GM06990 (cell line): Measurements from ENCODE around the gene TMEM144.

ENCODE experiments used
- DNase-seq: peaks from one replicate; pipeline ENCODE4 v3.0.0-alpha.2; 2011; ENCODE audit not compliant: insufficient read length; ENCODE audit errors: extremely low read depth
- H3K27me3 ChIP-seq: replicated peaks from 2 replicates; pipeline ENCODE4 v1.6.0; 2011; ENCODE audit warnings: low read length; ENCODE audit not compliant: control insufficient read depth, insufficient read depth
- H3K36me3 ChIP-seq: 2 replicates; pipeline ENCODE4 v1.5.1; 2011; ENCODE audit warnings: low read length; ENCODE audit not compliant: control insufficient read depth, insufficient read depth
- H3K4me3 ChIP-seq: replicated peaks from 2 replicates; pipeline ENCODE4 v1.5.1; 2011; ENCODE audit warnings: low read depth, mild to moderate bottlenecking, control low read depth, low read length
- TF ChIP-seq, protein P1 (sequence below): IDR thresholded peaks from 2 replicates; pipeline ENCODE4 v1.5.1; 2011; ENCODE audit warnings: low read length, control low read depth, mild to moderate bottlenecking, inconsistent platforms; ENCODE audit not compliant: insufficient read depth, poor library complexity, severe bottlenecking

The TMEM144 gene

GRCh38 chr4:158285429-158286216 lies 75.3 kb downstream of the TMEM144 start:
- DNase-seq: no peak
- no peaks in the 10 kb centered on the region for H3K27me3 ChIP-seq
- TF ChIP-seq, protein P1, sequence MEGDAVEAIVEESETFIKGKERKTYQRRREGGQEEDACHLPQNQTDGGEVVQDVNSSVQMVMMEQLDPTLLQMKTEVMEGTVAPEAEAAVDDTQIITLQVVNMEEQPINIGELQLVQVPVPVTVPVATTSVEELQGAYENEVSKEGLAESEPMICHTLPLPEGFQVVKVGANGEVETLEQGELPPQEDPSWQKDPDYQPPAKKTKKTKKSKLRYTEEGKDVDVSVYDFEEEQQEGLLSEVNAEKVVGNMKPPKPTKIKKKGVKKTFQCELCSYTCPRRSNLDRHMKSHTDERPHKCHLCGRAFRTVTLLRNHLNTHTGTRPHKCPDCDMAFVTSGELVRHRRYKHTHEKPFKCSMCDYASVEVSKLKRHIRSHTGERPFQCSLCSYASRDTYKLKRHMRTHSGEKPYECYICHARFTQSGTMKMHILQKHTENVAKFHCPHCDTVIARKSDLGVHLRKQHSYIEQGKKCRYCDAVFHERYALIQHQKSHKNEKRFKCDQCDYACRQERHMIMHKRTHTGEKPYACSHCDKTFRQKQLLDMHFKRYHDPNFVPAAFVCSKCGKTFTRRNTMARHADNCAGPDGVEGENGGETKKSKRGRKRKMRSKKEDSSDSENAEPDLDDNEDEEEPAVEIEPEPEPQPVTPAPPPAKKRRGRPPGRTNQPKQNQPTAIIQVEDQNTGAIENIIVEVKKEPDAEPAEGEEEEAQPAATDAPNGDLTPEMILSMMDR: no peak

GRCh38 chr4:158290912-158291311 lies 80.6 kb downstream of the TMEM144 start:
- TF ChIP-seq, protein P1: no peak
- H3K36me3 ChIP-seq: no peaks in the 10 kb centered on the region
- no peak for DNase-seq
- no peaks in the 10 kb centered on the region for H3K27me3 ChIP-seq
- H3K4me3 ChIP-seq: no peak overlapping the region

More at GRCh38 chr4:158285429-158286216, 75.3 kb downstream of the TMEM144 start:
- H3K4me3 ChIP-seq: no peak overlapping the region
- no peaks in the 10 kb centered on the region for H3K36me3 ChIP-seq

DNA sequence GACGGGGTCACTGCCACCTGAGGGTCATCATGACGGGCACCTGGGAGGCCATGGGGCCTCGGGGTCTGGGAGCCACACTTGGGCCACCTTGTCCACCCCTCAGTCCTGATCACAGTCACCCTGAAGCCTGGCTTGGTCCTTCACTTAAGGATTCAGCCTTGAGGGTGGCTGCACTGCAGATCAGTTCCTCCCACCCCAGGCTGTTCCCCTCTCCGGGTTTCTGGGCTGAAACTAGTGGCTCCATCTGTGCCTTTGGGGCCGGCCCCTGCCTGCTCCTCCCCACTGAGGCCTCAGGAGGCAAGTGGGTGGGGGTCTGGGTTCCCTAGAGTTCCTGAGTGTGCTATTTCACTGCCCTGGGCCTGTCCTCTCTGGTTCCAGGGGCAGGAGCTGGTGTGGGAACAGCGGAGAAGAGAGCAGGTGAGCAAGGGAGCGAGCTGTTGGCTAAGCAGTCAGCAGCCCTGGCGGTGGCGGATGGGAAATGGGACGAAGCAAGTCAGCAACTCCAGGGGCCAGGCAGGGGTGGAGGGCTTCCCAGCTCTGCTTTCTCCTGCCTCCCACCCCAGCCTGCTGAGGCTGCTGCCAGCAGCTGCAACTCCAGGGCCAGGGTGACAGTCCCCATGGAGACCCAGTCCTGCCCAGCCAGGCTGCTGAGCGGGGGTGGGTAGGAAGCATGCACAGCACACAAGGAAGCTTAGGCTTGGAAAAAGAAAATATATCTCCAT lies 81.2 kb downstream of the TMEM144 start:
- Histone ChIP-seq H3K36me3 (no peaks in the 10 kb centered on the region), H3K4me3 (no peak overlapping the region), H3K27me3 (no peaks in the 10 kb centered on the region)
- DNase-seq: no peak
- TF ChIP-seq, protein P1: no peak

GRCh38 chr4:158292156-158292555 lies 81.9 kb downstream of the TMEM144 start:
- no peak overlapping the region for H3K4me3 ChIP-seq
- no peaks in the 10 kb centered on the region for H3K27me3 ChIP-seq
- no peaks in the 10 kb centered on the region for H3K36me3 ChIP-seq
- DNase-seq: no peak
- TF ChIP-seq, protein P1: no peak

GRCh38 chr4:158295053-158295452 lies 84.8 kb downstream of the TMEM144 start:
- H3K4me3 ChIP-seq: no peak overlapping the region
- DNase-seq: no peak
- TF ChIP-seq, protein P1: no peak
- H3K36me3 ChIP-seq: no peaks in the 10 kb centered on the region
- no peaks in the 10 kb centered on the region for H3K27me3 ChIP-seq
